Ectodermal cell (in vitro differentiated cells): ENCODE measurements around the gene DPYD.

Experiments used
- H3K27ac ChIP-seq: 2 replicates; pipeline ENCODE4 v1.7.0; 2013; ENCODE audit warnings: mild to moderate bottlenecking, low read depth, low read length; ENCODE audit not compliant: insufficient read depth, poor library complexity, severe bottlenecking
- H3K27me3 ChIP-seq: 2 replicates; pipeline ENCODE4 v1.7.0; 2013; ENCODE audit warnings: mild to moderate bottlenecking, low read length; ENCODE audit not compliant: insufficient read depth, control insufficient read depth, poor library complexity, severe bottlenecking
- H3K36me3 ChIP-seq: one replicate; pipeline ENCODE4 v1.7.0; 2013; ENCODE audit warnings: low read length; ENCODE audit not compliant: control insufficient read depth, insufficient read depth
- H3K4me1 ChIP-seq: one replicate; pipeline ENCODE4 v1.7.0; 2013; ENCODE audit warnings: low read length; ENCODE audit not compliant: control insufficient read depth, insufficient read depth
- H3K4me3 ChIP-seq: 2 replicates; pipeline ENCODE4 v1.7.0; 2013; ENCODE audit warnings: low read depth, low read length, control low read depth; ENCODE audit not compliant: insufficient read depth
- H3K9me3 ChIP-seq: 2 replicates; pipeline ENCODE4 v1.7.0; 2013; ENCODE audit warnings: mild to moderate bottlenecking, low read length, moderate library complexity; ENCODE audit not compliant: control insufficient read depth
- WGBS, 2 experiments: methylation state at CpG; one replicate each; pipeline ENCODE4 v1.1.7; 2013; ENCODE audit warnings: missing lambda C conversion rate in 2 of 2; 5-methylcytosine and 5-hydroxymethylcytosine counted together

The DPYD gene

GRCh38 chr1:97797403-97798183 is 123.2 kb downstream of the DPYD start:
- 97 to 100% methylated on average over 2 of the region's 2 CpGs for WGBS, 2 experiments
- no peaks in the 10 kb centered on the region for H3K9me3 ChIP-seq
- H3K4me3 ChIP-seq, result no peak overlapping the region
- H3K4me1 ChIP-seq, result peaks cover 3% of the 10 kb centered on the region
- no peaks in the 10 kb centered on the region for H3K36me3 ChIP-seq
- no peak overlapping the region for H3K27ac ChIP-seq
- no peaks in the 10 kb centered on the region for H3K27me3 ChIP-seq

GRCh38 chr1:97796711-97797110 is 124.1 kb downstream of the DPYD start:
- H3K36me3 ChIP-seq, result no peaks in the 10 kb centered on the region
- H3K27me3 ChIP-seq, result no peaks in the 10 kb centered on the region
- WGBS, 2 experiments, result 89% methylated on average over 2 of the region's 2 CpGs; no CpG with 5 or more reads in 1 of the 2 experiments
- no peak overlapping the region for H3K4me3 ChIP-seq
- H3K27ac ChIP-seq, result no peak overlapping the region
- peaks cover 3% of the 10 kb centered on the region for H3K4me1 ChIP-seq
- no peaks in the 10 kb centered on the region for H3K9me3 ChIP-seq

GRCh38 chr1:97792655-97793054 is 128.2 kb downstream of the DPYD start:
- WGBS, 2 experiments, result 88 to 92% methylated on average over 2 to 4 of the region's 4 CpGs
- Histone ChIP-seq H3K4me3 (no peak overlapping the region), H3K4me1 (peaks cover 3% of the 10 kb centered on the region), H3K9me3 (no peaks in the 10 kb centered on the region), H3K36me3 (no peaks in the 10 kb centered on the region), H3K27ac (no peak overlapping the region), H3K27me3 (no peaks in the 10 kb centered on the region)

GRCh38 chr1:97791251-97791650 is 129.6 kb downstream of the DPYD start:
- H3K27me3 ChIP-seq, result no peaks in the 10 kb centered on the region
- H3K36me3 ChIP-seq, result no peaks in the 10 kb centered on the region
- H3K27ac ChIP-seq, result no peak overlapping the region
- no peaks in the 10 kb centered on the region for H3K4me1 ChIP-seq
- no peak overlapping the region for H3K4me3 ChIP-seq
- H3K9me3 ChIP-seq, result no peaks in the 10 kb centered on the region

GRCh38 chr1:97787231-97787630 is 133.6 kb downstream of the DPYD start:
- WGBS, 2 experiments, result 93 to 97% methylated on average over 2 of the region's 2 CpGs
- no peak overlapping the region for H3K27ac ChIP-seq
- H3K27me3 ChIP-seq, result no peaks in the 10 kb centered on the region
- no peaks in the 10 kb centered on the region for H3K4me1 ChIP-seq
- no peaks in the 10 kb centered on the region for H3K9me3 ChIP-seq
- H3K4me3 ChIP-seq, result no peak overlapping the region
- H3K36me3 ChIP-seq, result no peaks in the 10 kb centered on the region

GRCh38 chr1:97784661-97785060 is 136.2 kb downstream of the DPYD start:
- no peaks in the 10 kb centered on the region for H3K36me3 ChIP-seq
- H3K4me3 ChIP-seq, result no peak overlapping the region
- no peaks in the 10 kb centered on the region for H3K9me3 ChIP-seq
- no peak overlapping the region for H3K27ac ChIP-seq
- no peaks in the 10 kb centered on the region for H3K4me1 ChIP-seq
- H3K27me3 ChIP-seq, result no peaks in the 10 kb centered on the region

- WGBS, 2 experiments, result 99 to 100% methylated on average over 2 of the region's 2 CpGs
- Histone ChIP-seq H3K27ac (no peak overlapping the region), H3K4me3 (no peak overlapping the region)
Measured at GRCh38 chr1:97783751-97784150, 137.1 kb downstream of the DPYD start.

GRCh38 chr1:97781762-97782337 is 139.0 kb downstream of the DPYD start:
- H3K4me1 ChIP-seq, result no peaks in the 10 kb centered on the region
- no peak overlapping the region for H3K27ac ChIP-seq
- H3K27me3 ChIP-seq, result no peaks in the 10 kb centered on the region
- H3K4me3 ChIP-seq, result no peak overlapping the region
- H3K36me3 ChIP-seq, result no peaks in the 10 kb centered on the region
- no peaks in the 10 kb centered on the region for H3K9me3 ChIP-seq
- 91 to 96% methylated on average over 4 of the region's 4 CpGs for WGBS, 2 experiments

More at GRCh38 chr1:97783751-97784150, 137.1 kb downstream of the DPYD start:
- no peaks in the 10 kb centered on the region for H3K36me3 ChIP-seq
- no peaks in the 10 kb centered on the region for H3K27me3 ChIP-seq
- no peaks in the 10 kb centered on the region for H3K4me1 ChIP-seq
- no peaks in the 10 kb centered on the region for H3K9me3 ChIP-seq

GRCh38 chr1:97780884-97781283 is 139.9 kb downstream of the DPYD start:
- Histone ChIP-seq H3K27ac (no peak overlapping the region), H3K4me3 (no peak overlapping the region), H3K36me3 (no peaks in the 10 kb centered on the region), H3K4me1 (no peaks in the 10 kb centered on the region), H3K27me3 (no peaks in the 10 kb centered on the region), H3K9me3 (no peaks in the 10 kb centered on the region)
- WGBS, 2 experiments, result 91 to 92% methylated on average over 2 of the region's 2 CpGs

- Histone ChIP-seq H3K27ac (no peak overlapping the region), H3K4me1 (no peaks in the 10 kb centered on the region), H3K27me3 (no peaks in the 10 kb centered on the region), H3K4me3 (no peak overlapping the region), H3K9me3 (no peaks in the 10 kb centered on the region), H3K36me3 (no peaks in the 10 kb centered on the region)
Measured at GRCh38 chr1:97778718-97779117, 142.1 kb downstream of the DPYD start.
